Activated CD8-positive, alpha-beta memory T cell treated with anti-CD3 and anti-CD28 coated beads, Interleukin-2, amount 50 U/mL, for 48 hours (primary cell): ENCODE measurements around the gene CHMP4B.

Source experiments
- DNase-seq: peaks from one replicate; pipeline ENCODE4 v3.0.0-alpha.2; 2020

CHMP4B gene

DNA sequence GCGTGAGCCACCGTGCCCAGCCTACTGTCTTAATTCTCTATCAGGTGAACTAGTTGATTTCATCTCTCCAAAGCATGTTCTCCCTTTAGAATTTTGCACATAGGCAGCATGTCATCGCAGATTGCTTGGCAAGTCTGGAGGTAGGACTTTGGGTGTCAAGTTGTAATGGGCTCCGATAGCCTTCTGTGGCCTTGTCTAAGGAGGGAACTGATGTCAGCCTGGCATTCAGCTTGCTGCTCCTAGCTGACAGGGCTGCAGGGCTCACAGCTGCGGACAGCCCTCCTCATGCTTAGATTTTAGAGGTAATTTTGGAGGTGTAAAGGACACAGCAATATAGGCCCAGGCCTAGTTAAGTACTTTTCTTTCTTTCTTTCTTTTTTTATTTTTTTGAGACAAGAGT lies 11.3 kb downstream of the CHMP4B start:
- DNase-seq, result no peak

DNA sequence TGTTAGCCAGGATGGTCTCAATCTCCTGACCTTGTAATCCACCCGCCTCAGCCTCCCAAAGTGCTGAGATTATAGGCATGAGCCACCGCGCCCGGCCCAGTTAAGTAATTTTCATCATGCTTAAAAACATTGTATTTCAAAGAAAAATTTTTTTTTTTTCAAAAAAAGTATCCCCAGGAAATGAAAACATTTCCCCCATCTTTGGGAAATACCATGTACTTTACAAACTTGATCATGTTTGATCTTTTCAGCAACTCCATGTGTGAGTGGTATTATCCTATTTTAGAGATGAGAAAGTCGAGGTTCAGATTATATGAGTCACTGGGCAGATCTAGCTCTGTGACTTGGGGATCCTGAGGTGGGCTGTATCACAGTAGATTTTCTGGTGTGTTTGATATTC lies 11.8 kb downstream of the CHMP4B start:
- DNase-seq, result no peak

DNA sequence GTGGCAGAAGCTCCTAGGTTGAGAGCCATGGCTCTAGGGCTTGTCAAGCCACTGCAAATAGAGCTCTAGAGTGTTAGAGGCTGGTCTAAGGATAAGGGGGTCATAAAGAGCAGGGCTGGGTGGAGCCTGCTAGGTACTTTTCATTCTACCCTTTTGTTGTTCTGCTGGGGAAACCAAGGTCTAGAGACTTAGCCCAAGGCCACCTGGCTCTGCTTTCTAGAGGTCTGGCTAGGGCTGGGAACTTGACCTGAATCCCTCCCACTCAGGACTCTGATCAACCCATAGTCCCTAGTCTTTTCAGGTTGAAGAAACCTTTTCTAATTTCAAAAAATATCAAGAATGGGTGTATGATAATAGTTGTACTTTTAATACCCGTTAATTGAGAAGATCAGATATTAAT lies 13.7 kb downstream of the CHMP4B start:
- DNase-seq, result no peak

DNA sequence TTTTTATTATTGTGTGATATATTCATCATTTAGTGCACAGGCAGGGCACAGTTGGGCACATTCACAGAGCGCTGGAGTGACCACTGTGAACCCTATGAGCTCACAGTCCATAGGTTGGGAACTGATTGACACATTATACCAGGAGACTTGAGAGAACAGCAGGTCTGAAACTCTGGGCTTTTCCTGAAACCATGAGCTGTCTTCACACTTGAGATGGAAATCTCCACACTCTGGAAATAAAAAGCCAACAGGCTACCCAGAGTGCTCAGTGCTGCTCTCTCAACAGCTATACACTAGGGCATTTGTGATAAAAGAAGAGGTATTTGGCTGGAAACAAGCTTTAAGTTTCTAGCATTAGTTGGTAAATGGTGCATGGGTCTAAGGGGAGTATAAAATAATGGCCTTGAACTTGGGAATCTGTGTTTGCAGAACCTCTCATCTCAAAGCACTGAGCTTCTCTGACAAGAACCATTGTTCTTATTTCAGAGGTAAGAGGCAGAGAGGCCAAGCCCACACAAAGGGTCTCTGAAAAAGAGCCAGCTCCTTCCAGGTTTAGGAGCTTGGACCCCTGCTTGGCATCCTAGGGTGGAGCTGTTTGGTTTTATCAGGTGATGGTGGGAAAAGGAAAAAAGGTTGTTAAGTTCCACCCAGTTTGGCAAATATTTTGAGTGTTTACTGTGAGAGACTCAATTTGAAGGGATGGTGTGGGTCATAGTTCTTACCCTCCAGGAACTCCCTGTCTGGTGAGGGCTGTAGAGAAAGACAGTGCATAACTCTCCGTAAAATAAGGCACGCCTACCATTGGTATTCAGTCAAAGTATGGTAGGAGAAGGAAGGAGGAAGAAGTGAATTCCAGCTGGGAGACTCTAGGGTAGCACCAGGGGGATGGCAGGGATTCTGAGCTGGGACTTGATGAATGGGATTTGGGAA lies 14.5 kb downstream of the CHMP4B start:
- no peak for DNase-seq

DNA sequence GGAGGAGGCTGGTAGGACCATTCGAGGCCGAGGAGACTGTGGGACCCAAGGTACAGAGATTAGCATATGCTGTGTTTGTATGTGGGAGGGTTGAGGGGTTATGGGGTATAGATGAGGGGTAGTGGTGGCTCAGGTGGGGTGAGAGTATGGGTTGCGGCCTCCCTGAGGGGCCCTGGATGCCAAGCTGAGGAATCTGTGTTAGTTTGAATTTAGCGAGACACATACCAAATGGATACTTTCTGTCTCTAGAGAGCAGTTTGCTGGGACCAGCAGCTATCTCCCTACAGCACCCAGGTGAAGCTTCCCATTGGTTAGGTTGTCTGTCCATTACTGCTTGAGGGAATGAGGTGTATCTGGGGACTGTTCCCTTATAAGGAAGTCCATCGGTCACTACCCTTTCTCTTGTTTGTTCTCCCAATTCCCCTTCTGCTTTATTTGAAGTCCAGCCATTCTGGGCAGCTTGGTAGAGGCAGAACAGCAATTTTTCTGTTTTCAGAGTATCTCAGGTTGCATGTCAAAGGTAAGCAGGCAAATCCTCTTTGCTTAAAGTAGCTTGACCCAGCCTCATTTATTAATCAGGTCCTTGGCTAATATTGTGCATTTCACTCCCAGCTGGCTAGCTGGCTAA lies 15.2 kb downstream of the CHMP4B start:
- no peak for DNase-seq

DNA sequence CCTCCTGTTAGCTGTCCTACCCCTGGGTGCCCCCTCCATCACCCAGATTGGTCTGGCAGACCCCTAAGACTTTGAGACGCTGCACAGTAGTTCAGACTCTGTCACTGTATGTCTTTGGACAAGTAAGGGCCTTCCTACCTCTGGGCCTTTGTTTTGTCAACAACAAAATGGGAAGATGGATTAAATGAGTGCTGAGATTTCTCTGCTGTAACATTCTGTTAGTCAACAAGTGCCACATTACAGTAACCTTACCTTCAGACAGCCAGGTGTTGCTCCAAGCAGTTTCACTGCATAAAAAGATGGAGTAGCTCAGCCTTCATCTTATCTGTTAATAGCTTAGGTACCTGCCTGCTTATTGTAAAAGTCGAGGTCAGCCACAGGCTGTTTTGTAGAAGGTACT lies 16.0 kb downstream of the CHMP4B start:
- no peak for DNase-seq

DNA sequence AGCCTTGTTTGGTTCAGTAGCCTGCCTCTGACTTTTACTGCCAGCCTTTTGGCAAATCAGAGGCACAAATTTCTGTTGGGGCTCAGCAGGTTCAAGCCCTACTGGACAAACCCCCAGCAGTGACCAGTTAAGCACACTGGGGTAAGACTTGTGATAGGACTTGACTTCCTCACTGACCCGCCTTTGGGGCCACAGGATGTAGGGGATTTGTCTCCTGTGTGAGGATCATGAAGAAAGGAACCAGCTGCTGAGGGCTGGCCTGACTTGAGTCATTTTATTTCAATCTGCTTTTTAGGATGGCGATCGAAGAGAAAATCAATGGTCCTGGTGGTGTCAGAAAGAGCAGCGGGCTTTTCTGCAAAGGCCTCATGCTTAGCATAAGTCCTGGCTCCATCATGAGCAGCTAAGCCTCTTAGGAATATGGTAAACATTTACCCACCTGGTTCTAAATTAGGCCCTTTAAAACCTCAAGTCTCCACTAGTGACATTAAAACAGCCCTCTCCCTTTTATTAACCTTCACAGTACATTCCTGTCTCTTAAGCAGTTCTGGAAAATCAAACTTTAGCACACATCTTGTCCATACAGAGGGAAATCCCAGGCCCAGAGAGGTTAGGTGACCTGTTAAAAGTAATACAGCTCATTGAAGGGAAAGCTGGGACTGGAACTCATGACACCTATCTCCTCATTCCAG lies 16.6 kb downstream of the CHMP4B start:
- DNase-seq, result no peak

DNA sequence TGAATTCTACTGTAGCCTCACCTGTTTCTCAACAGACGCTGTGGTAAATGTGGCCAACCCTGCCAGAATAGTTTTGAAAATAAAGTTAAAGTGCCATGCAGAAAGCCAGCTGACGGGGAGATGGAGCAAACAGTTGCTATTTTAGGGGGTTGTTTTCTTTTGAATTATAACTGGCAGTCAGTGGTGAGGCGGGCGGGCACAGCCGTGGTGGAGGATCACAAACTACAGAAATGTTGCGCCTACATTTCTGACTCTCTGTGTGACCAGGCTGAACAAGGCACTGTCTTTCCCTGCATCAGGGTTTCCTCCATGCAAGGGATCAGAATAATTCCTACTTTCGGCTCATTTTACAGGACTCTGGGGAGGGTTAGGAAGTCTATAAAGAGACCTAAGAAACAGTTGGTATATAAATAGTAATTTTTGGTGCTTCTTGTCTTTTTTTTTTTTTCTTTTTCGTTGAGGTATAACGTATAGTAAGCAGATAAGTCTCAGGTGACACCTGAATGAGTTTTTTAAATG lies 17.2 kb downstream of the CHMP4B start:
- no peak for DNase-seq

DNA sequence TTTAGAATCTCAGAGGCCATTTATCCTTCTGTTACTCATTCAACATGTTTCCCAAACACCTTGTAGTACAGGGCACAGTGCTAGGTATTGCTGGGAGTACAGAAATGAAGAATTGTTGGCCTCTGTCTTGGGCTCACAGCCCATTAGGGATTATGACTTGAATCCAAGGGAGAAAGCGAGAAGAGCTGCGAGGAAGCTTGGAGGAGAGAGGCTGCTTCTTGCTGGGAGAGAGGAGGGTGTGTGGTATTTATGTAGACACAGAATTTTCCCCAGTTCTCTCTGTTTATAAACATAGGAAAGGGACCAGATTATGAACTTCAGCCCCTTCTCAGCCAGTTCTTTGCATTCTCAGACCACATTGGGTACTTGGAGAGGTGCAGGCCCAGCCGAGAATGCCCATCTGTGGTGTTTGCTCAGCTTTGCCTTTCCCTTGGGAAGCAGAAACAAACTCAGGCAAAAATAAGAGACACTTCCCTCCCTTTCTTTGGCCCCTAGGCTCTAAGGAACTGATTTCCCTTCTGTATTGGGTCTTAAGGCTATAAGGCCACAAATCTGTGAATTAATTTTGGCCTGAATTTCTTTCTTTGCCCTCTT lies 17.9 kb downstream of the CHMP4B start:
- no peak for DNase-seq

DNA sequence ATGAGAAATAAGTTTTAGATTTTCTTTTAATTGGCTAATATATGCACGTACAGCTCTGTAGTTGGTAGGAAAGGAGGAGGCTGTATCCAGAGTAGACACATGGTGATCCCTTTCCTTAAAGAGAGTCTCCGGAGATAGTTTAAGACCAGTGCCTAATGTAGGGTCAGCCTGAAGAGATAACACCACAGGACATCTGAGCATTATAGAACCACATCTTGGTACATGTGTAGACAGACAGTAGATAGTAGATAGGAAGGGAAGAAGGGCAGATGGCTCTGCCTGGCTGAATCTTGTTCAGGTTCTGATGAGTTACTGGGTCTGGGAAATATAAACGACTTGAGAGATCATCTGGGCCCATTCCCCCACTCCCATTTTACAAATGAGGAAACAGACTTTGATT lies 18.5 kb downstream of the CHMP4B start:
- DNase-seq, result no peak

DNA sequence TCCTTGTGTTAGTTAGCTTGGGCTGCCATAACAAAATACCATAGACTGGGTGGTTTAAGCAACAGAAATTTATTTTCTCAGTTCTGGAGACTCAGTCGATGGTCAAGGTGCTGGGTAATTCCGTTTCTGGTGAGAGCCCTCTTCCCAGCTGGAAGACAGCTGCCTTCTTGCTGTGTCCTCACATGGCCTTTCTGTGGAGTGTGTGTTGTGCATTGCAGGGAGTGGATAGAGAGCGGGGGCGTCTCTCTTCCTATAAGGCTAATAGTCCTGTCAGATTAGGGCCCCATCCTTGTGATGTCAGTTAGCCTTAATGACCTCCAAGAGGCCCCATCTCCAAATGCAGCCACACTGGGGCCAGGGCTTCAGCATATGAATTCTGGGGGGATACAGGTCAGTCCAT lies 19.2 kb downstream of the CHMP4B start:
- no peak for DNase-seq

DNA sequence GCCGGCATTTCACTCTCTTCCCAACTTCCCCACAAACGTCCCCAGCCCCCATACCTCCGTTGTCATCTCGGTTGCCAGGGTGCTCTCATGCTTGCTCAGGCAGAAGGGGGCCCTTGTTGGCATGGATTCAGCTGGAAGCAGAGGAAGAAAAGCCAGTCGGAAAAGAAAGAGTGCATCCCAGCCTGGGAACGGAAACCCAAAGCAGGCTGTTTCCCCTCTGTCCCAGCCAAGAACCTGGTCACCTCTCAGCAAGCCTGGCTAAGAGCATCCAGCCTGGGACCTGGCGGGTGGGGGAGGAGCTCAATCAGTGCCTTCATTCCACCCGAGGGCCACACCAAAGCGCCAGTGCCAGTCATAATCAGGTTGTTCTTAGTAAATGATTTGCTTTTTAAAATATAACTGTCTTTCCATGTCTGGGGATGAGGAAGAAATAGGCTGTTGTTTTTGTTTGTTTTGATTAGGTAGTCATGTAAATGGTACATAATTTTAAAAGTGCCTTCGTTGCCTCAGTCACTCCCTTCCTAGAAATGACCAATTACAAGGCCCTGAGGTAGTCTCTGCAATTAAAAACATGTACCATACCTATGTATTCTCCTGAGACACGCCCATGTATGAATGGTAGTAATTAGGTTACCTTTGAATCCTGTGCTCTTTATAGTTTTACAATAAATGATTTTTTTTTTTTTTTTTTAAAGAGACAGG lies 21.1 kb downstream of the CHMP4B start:
- no peak for DNase-seq

DNA sequence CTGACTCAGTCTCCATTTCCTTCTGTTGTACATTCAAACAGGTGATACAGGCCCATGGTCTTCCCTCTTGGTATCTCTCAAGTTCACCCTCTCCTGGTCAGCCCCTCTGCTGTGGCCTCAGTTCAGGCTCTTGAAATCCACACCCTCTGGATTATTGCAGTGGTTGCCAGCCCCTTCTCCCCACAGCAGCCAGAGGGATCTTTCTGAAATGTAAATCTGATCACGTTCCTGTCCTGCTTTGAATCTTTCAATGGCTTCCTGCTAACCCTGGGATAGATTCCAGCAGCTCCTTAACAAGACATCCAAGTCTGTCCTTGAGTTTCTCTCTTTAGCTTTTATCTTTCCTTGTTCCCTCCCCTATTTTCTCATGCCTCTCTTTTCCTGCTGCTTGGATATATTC lies 22.2 kb downstream of the CHMP4B start:
- DNase-seq, result no peak

DNA sequence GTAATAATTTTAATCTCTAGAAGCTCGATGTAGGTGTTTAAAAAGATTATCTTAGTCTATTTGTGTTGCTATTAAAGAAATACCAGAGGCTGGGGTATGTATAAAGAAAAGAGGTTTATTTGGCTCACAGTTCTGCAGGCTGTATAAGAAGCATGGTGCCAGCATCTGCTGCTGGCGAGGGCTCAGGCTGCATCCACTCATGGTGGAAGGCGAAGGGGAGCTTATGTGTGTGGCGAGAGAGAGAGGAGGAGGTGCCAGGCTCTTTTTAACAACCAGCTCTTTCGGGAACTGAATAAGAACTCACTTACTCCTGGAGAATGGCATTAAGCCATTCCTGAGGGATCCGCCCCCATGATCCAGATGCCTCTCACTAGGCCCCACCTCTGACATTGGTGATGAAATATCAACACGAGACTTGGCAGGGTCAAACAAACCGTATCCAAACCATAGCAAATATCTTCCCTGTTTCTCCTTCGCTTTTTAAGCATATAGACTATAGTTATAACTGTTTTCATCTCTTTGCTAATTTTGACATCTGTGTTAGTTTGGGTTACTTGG lies 24.5 kb downstream of the CHMP4B start:
- no peak for DNase-seq

DNA sequence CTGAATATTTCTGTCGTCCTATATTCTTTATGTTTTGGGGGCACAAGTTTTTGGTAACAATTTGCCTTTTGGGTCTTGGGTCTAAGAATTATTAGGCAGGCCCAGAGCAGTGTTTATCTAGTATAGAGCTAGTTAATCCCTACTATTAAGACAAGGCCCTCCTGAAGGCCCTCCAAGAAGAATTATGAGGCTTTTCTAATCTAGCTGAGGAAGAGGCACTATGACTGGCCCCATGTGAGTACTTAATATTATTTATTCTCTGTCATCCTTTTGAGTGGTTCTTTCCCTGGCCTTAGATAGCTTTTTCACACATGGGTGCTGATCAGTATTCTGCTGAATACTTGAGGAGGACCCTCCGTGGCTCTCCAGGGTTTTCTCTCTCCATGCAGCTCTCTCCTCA lies 25.1 kb downstream of the CHMP4B start:
- no peak for DNase-seq

DNA sequence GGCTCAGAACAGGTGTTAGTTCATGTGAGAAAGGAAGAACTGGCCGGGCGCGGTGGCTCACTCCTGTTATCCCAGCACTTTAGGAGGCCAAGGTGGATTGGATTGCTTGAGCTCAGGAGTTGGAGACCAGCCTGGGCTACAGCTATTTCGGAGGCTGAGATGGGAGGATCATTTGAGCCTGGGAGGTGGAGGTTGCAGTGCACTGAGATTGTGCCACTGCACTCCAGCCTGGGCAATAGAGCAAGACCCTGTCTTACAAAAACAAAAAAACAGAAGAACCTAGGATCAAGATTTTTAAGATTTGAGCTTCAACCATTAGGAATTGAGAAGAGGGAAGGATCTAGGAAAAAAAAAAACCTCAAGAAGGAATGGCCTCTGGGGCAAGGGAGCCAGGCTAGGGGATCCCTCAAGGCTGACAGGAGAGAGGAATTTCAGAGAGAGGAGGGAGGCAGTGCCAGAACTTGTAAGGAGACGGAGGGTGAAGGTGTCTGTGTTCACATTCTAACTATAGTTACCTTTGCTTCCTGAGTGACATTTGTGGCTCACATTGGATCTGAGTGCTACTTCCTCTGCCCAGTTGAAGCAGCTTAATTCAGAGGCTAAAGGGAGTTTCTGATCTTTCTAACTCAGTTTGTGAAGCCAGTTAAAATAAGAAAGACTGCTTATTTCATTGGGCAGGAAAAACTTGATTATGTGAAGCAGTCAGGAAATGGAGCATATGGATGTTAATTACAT lies 26.1 kb downstream of the CHMP4B start:
- DNase-seq, result no peak

DNA sequence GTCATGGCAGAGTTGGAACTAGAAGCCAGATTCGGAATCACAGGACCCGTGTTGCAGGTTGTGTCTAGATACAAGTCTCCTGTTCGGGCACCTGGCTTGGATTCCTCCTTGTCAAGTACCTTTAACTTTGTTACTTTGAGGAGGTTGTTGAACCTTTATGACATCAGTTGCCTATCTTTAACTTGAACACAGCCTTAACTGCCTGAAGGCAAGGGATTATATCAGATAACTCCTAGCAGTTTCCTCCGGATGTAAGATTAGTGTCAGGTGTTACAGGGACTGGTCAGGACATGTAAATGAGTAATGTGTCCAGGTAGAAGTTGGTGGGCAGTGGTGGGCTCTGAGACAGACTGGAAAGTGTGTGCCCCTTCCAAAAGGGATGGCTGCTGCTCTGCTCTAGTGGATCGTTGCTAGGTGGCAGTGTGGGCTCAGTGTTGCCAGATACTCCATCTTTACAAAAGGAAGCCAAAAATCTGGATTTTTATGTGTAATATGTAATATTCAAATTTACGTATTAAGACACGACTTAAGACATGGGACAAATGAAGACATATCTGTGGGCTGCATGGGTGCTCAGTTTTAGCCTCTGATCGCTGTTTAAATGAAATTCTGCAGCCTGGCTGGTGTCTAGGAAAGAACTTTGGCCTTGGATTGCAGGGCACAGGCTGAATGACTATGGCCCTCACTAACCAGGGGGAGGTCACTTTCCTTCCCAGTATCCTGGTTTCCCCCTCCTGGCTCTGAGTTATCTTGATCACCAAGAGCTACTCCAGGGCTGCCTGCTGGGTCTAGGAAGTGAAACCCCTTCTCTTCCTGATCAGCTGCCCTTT lies 27.1 kb downstream of the CHMP4B start:
- DNase-seq, result no peak

DNA sequence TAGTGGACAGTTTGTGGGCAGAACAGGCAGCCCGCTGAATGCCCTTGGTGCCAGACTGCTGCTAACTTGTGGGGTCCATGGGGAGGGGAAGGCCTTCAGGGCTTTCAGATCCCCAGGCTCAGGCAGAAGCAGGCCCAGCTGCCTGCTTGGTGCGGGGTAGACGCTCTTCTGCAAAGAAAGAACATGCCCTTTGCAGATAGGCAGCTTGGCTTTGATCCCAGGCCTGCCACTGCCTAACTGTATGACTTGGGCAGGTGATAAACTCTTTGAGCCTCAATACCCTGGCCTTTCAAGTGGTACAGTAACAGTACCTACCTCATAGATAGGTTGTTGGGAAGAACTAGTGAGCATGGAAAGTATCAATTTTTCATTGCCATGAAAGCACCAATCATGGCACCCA lies 28.4 kb downstream of the CHMP4B start:
- DNase-seq, result no peak

DNA sequence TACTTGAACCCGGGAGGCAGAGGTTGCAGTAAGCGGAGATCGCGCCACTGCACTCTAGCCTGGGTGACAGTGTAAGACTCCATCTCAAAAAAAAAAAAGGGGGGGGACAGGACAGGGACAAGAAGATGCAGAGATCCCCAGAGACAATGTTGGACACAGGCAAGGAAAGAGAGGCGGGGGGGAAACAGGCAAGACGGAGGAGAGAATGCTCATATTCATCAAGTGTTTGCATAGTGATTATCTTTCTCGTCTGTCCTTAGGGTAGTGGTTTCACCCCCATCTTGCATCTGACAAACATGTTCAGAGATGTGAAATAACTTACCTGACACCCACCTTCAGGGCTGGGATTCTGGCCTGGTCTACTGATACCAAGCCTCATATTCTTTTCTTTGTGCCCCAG lies 29.0 kb downstream of the CHMP4B start:
- DNase-seq, result no peak

DNA sequence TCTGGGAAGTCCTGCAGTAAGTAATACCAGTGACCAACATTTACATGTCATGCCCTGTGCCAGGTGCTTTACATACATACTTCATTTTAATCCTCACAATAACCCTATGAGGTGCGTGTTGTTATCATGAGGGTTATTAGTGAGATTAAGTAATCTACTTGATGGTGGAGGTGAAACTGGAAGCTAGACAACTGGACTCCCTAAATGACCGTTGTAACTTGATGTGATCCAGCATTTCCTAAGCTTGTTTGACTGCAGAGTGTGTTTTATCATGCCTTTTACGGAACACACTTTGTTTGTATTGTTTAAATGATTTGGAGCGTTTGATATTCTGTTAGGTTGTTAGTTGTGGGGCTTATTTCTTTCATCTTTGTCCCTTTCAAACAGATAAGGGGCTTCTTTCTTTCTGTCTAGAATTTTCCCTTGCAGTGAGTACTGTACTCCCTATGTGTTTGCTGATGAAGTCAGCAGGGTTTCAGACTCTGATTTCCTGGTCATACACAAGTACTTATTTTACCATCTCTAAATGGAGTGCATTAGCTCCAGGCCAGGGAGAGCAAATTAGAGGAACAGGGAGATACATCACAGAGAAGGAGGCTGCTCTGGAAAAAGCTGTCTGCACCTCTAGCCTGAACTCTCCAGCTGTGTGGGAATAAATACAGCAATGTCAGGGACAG lies 29.7 kb downstream of the CHMP4B start:
- no peak for DNase-seq
